ENCODE measurements around the gene CSTF1. TPM values are rescaled to one million over a fixed set of nuclear protein-coding genes. Genes with fewer than 3 reads are reported as not detected.
"Not testable (repeated sequence)": the region's sequence is repeated elsewhere in the genome, so short reads cannot be mapped to it uniquely, and the experiment has no call there.

CSTF1 gene
- total and polyA plus RNA-seq, 2 donors (not counting 1 experiment from before 2014, with no cell fraction given) = 31.2 to 55.2 TPM

- DNase-seq (ENCODE audit: low read depth in 2 of 2) = no peak
- H2AFZ ChIP-seq (ENCODE audit: low read length) = no peak overlapping the region
- H3K9ac ChIP-seq (ENCODE audit: insufficient read depth, low read length) = no peak overlapping the region
- TF ChIP-seq EZH2 (IDR thresholded peaks at IDR 0.05; ENCODE audit: low read length, missing control alignments) = no peak
- TF ChIP-seq, protein P1, sequence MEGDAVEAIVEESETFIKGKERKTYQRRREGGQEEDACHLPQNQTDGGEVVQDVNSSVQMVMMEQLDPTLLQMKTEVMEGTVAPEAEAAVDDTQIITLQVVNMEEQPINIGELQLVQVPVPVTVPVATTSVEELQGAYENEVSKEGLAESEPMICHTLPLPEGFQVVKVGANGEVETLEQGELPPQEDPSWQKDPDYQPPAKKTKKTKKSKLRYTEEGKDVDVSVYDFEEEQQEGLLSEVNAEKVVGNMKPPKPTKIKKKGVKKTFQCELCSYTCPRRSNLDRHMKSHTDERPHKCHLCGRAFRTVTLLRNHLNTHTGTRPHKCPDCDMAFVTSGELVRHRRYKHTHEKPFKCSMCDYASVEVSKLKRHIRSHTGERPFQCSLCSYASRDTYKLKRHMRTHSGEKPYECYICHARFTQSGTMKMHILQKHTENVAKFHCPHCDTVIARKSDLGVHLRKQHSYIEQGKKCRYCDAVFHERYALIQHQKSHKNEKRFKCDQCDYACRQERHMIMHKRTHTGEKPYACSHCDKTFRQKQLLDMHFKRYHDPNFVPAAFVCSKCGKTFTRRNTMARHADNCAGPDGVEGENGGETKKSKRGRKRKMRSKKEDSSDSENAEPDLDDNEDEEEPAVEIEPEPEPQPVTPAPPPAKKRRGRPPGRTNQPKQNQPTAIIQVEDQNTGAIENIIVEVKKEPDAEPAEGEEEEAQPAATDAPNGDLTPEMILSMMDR (conservative IDR thresholded peaks at IDR 0.05 in 1 of 2, IDR thresholded peaks at IDR 0.05 in 1 of 2; ENCODE audit: low read depth in 1 of 2, low read length in 2 of 2) = no peak
- no peak overlapping the region for H3K27ac ChIP-seq (ENCODE audit: insufficient read depth, low read length)
- H3K4me1 ChIP-seq (ENCODE audit: control insufficient read depth, extremely low read depth, insufficient read depth, low read length) = peaks cover 2% of the 10 kb centered on the region
- no peaks in the 10 kb centered on the region for H3K27me3 ChIP-seq (ENCODE audit: control insufficient read depth, insufficient read depth, low read length)
- no peak overlapping the region for H3K4me2 ChIP-seq (ENCODE audit: extremely low read depth, insufficient read depth, low read length)
- H3K36me3 ChIP-seq (ENCODE audit: control insufficient read depth, insufficient read depth, low read length) = peaks cover 13% of the 10 kb centered on the region
- no peaks in the 10 kb centered on the region for H4K20me1 ChIP-seq (ENCODE audit: control insufficient read depth, extremely low read depth, insufficient read depth, low read length)
- H3K79me2 ChIP-seq (ENCODE audit: control insufficient read depth, insufficient read depth, low read length) = peaks cover 75% of the 10 kb centered on the region
- H3K9me3 ChIP-seq (ENCODE audit: control insufficient read depth, insufficient read depth, low read depth, low read length) = no peaks in the 10 kb centered on the region
- H3K4me3 ChIP-seq (replicated peaks in 1 of 4; ENCODE audit: control extremely low read depth in 1 of 4, insufficient read depth in 1 of 4, low read depth in 3 of 4, low read length in 4 of 4) = no peak overlapping the region
Observed at GRCh38 chr20:56386219-56386618, 6.2 kb upstream of the CSTF1 start.

DNA sequence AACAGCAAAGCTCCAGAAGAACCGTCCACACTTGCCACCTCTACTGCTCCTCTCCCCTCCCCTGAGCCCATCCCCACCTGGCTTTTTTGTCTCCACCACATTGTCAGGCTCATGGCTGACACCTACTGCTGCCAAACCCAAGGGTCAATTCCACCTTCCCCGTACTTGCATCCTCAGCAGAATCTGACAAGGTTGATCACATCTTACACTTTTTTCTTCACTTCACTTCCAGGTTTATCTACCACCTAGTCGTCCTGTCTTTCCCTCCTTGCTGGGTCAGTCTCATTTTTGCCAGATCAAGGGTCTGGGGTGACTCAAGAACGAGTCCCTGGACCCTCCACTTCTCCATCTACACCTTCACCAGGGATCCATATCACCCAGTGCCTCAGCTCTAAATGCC lies 3.6 kb upstream of the CSTF1 start:
- Histone ChIP-seq H3K36me3 (ENCODE audit: control insufficient read depth, insufficient read depth, low read length) (peaks cover 7% of the 10 kb centered on the region), H3K79me2 (ENCODE audit: control insufficient read depth, insufficient read depth, low read length) (peaks cover 80% of the 10 kb centered on the region), H4K20me1 (ENCODE audit: control insufficient read depth, extremely low read depth, insufficient read depth, low read length) (no peaks in the 10 kb centered on the region), H3K4me1 (ENCODE audit: control insufficient read depth, extremely low read depth, insufficient read depth, low read length) (peaks cover 5% of the 10 kb centered on the region), H3K4me3 (replicated peaks in 1 of 4; ENCODE audit: control extremely low read depth in 1 of 4, insufficient read depth in 1 of 4, low read depth in 3 of 4, low read length in 4 of 4) (no peak overlapping the region), H3K9ac (ENCODE audit: insufficient read depth, low read length) (no peak overlapping the region), H3K27me3 (ENCODE audit: control insufficient read depth, insufficient read depth, low read length) (no peaks in the 10 kb centered on the region), H2AFZ (ENCODE audit: low read length) (no peak overlapping the region), H3K9me3 (ENCODE audit: control insufficient read depth, insufficient read depth, low read depth, low read length) (no peaks in the 10 kb centered on the region), H3K4me2 (ENCODE audit: extremely low read depth, insufficient read depth, low read length) (no peak overlapping the region), H3K27ac (ENCODE audit: insufficient read depth, low read length) (no peak overlapping the region)
- no peak for DNase-seq (ENCODE audit: low read depth in 2 of 2)
- TF ChIP-seq, protein P1 (conservative IDR thresholded peaks at IDR 0.05 in 1 of 2, IDR thresholded peaks at IDR 0.05 in 1 of 2; ENCODE audit: low read depth in 1 of 2, low read length in 2 of 2) = no peak
- TF ChIP-seq EZH2 (IDR thresholded peaks at IDR 0.05; ENCODE audit: low read length, missing control alignments) = no peak

DNA sequence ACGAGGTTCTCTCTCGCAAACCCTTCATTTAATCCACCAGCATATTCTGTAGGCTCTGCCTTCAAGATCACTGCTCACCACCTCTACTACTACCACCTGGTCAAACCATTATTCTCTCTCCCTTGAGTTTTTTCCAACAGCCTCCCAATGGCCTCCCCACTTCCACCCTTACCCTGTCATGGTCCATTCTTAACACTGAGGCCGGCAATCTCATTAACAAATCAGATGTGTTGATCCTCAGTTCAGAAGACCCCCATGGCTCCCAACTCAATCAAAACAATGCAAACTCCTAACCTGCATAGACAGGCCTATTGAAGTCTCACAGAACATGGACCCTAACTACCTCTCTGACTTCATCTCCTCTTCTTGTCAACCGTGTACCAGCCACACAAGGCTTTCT lies 2.6 kb upstream of the CSTF1 start:
- H3K79me2 ChIP-seq (ENCODE audit: control insufficient read depth, insufficient read depth, low read length) = peaks cover 83% of the 10 kb centered on the region
- H3K36me3 ChIP-seq (ENCODE audit: control insufficient read depth, insufficient read depth, low read length) = peaks cover 7% of the 10 kb centered on the region
- H3K4me3 ChIP-seq (replicated peaks in 1 of 4; ENCODE audit: control extremely low read depth in 1 of 4, insufficient read depth in 1 of 4, low read depth in 3 of 4, low read length in 4 of 4) = no peak overlapping the region
- no peak overlapping the region for H2AFZ ChIP-seq (ENCODE audit: low read length)
- H4K20me1 ChIP-seq (ENCODE audit: control insufficient read depth, extremely low read depth, insufficient read depth, low read length) = no peaks in the 10 kb centered on the region
- no peaks in the 10 kb centered on the region for H3K27me3 ChIP-seq (ENCODE audit: control insufficient read depth, insufficient read depth, low read length)
- H3K27ac ChIP-seq (ENCODE audit: insufficient read depth, low read length) = no peak overlapping the region
- DNase-seq (ENCODE audit: low read depth in 2 of 2) = no peak
- TF ChIP-seq, protein P1 (conservative IDR thresholded peaks at IDR 0.05 in 1 of 2, IDR thresholded peaks at IDR 0.05 in 1 of 2; ENCODE audit: low read depth in 1 of 2, low read length in 2 of 2) = no peak
- no peak for TF ChIP-seq EZH2 (IDR thresholded peaks at IDR 0.05; ENCODE audit: low read length, missing control alignments)
- no peak overlapping the region for H3K9ac ChIP-seq (ENCODE audit: insufficient read depth, low read length)
- H3K9me3 ChIP-seq (ENCODE audit: control insufficient read depth, insufficient read depth, low read depth, low read length) = no peaks in the 10 kb centered on the region
- H3K4me2 ChIP-seq (ENCODE audit: extremely low read depth, insufficient read depth, low read length) = peak overlapping the region; percentile 18
- peaks cover 5% of the 10 kb centered on the region for H3K4me1 ChIP-seq (ENCODE audit: control insufficient read depth, extremely low read depth, insufficient read depth, low read length)

DNA sequence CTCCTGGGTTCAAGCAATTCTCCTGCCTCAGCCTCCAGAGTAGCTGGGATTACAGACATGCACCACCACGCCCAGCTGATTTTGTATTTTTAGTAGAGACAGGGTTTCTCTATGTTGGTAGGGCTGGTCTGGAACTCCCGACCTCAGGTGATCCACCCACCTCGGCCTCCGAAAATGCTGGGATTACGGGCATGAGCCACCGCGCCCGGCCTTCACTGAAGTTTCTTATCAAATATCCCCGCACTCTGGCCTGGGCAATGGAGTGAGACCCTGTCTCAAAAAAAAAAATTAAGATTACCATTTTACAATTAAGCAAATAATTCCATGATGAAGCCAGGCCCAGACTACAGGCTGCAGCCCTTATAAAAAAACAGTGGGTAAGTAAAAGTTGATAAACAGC lies 2.0 kb upstream of the CSTF1 start:
- H3K4me2 ChIP-seq (ENCODE audit: extremely low read depth, insufficient read depth, low read length) = peak overlapping the region; percentile 95
- H3K79me2 ChIP-seq (ENCODE audit: control insufficient read depth, insufficient read depth, low read length) = peaks cover 84% of the 10 kb centered on the region
- H3K4me3 ChIP-seq (replicated peaks in 1 of 4; ENCODE audit: control extremely low read depth in 1 of 4, insufficient read depth in 1 of 4, low read depth in 3 of 4, low read length in 4 of 4) = peak overlapping the region in 3 of 4 experiments; percentile 73 to 99 (median 95)
- H3K36me3 ChIP-seq (ENCODE audit: control insufficient read depth, insufficient read depth, low read length); H3K27me3 ChIP-seq (ENCODE audit: control insufficient read depth, insufficient read depth, low read length); H4K20me1 ChIP-seq (ENCODE audit: control insufficient read depth, extremely low read depth, insufficient read depth, low read length); DNase-seq (ENCODE audit: low read depth in 2 of 2); H3K9me3 ChIP-seq (ENCODE audit: control insufficient read depth, insufficient read depth, low read depth, low read length); H3K9ac ChIP-seq (ENCODE audit: insufficient read depth, low read length); H3K4me1 ChIP-seq (ENCODE audit: control insufficient read depth, extremely low read depth, insufficient read depth, low read length); H3K27ac ChIP-seq (ENCODE audit: insufficient read depth, low read length); H2AFZ ChIP-seq (ENCODE audit: low read length): not testable (repeated sequence)
